ENCODE results near the gene ACER3.

- TF ChIP-seq CTCF (IDR thresholded peaks at IDR 0.05; ENCODE audit: poor library complexity, severe bottlenecking) (no peak), POLR2AphosphoS5 (IDR thresholded peaks at IDR 0.05) (no peak), REST (IDR thresholded peaks at IDR 0.05; ENCODE audit: borderline replicate concordance) (no peak), RAD21 (conservative IDR thresholded peaks at IDR 0.05) (no peak), EZH2 (IDR thresholded peaks at IDR 0.05; ENCODE audit: borderline replicate concordance, insufficient read depth, low read length, poor library complexity, severe bottlenecking) (no peak)
Observed at GRCh38 chr11:77074626-77075221, 214.0 kb downstream of the ACER3 start.
